Glutamatergic neuron (in vitro differentiated cells): Measurements from ENCODE around the gene DYNC1H1. TPM values are rescaled to one million over a fixed set of nuclear protein-coding genes. Genes with fewer than 3 reads are reported as not detected.

Experiments used
- DNase-seq: peaks from one replicate; pipeline ENCODE4 v3.0.0; 2022
- H3K27ac Mint-ChIP-seq: one replicate; pipeline ENCODE4 v1.8.0; 2020; ENCODE audit warnings: mild to moderate bottlenecking, mixed read lengths, inconsistent platforms; ENCODE audit not compliant: unreplicated experiment
- H3K27me3 Mint-ChIP-seq: one replicate; pipeline ENCODE4 v1.8.0; 2020; ENCODE audit warnings: mild to moderate bottlenecking, moderate library complexity, mixed read lengths, inconsistent platforms; ENCODE audit not compliant: unreplicated experiment
- H3K36me3 Mint-ChIP-seq: one replicate; pipeline ENCODE4 v1.8.0; 2020; ENCODE audit warnings: mild to moderate bottlenecking, mixed read lengths, inconsistent platforms; ENCODE audit not compliant: unreplicated experiment
- H3K4me1 Mint-ChIP-seq: one replicate; pipeline ENCODE4 v1.8.0; 2020; ENCODE audit warnings: mild to moderate bottlenecking, low read depth, mixed read lengths, inconsistent platforms; ENCODE audit not compliant: unreplicated experiment
- H3K4me3 Mint-ChIP-seq: one replicate; pipeline ENCODE4 v1.8.0; 2020; ENCODE audit warnings: mild to moderate bottlenecking, mixed read lengths, inconsistent platforms; ENCODE audit not compliant: unreplicated experiment
- H3K9me3 Mint-ChIP-seq: one replicate; pipeline ENCODE4 v1.8.0; 2020; ENCODE audit warnings: mild to moderate bottlenecking, moderate library complexity, mixed read lengths, inconsistent platforms; ENCODE audit not compliant: unreplicated experiment
- CTCF ChIP-seq: fragments of 200-600 bp; sonication (generic); IDR thresholded peaks from one replicate; pipeline ENCODE4 v1.5.0; 2021; ENCODE audit not compliant: partially characterized antibody, unreplicated experiment
- total RNA-seq: library from RNA; stranded (reverse); fragmentation: NEBNext Ultra II Directional; extraction: Animal tissue kit (Norgen Biotek cat#: 25700); gene quantifications from one replicate; pipeline ENCODE4 v1.2.1, GENCODE V29; 2021; ENCODE audit not compliant: unreplicated experiment

Gene DYNC1H1
- total RNA-seq, 1 donor from 2014 or later: 2,051 TPM

- Mint-ChIP-seq H3K4me3 (no peak overlapping the region), H3K36me3 (peaks cover 7% of the 10 kb centered on the region), H3K9me3 (no peaks in the 10 kb centered on the region), H3K27ac (no peak overlapping the region), H3K4me1 (peaks cover 18% of the 10 kb centered on the region), H3K27me3 (peaks cover 3% of the 10 kb centered on the region)
- TF ChIP-seq CTCF: no peak
- no peak for DNase-seq
Observed at GRCh38 chr14:102097441-102098135, 133.2 kb downstream of the DYNC1H1 start.

- TF ChIP-seq CTCF: no peak
- DNase-seq: no peak
- H3K36me3 Mint-ChIP-seq: peaks cover 7% of the 10 kb centered on the region
- no peaks in the 10 kb centered on the region for H3K4me1 Mint-ChIP-seq
- H3K4me3 Mint-ChIP-seq: no peak overlapping the region
- no peak overlapping the region for H3K27ac Mint-ChIP-seq
- H3K9me3 Mint-ChIP-seq: peaks cover 1% of the 10 kb centered on the region
- H3K27me3 Mint-ChIP-seq: peaks cover 7% of the 10 kb centered on the region
Observed at GRCh38 chr14:102103062-102103695, 138.8 kb downstream of the DYNC1H1 start.

- Mint-ChIP-seq H3K4me3 (peak overlapping the region; percentile 11), H3K36me3 (peaks cover 13% of the 10 kb centered on the region), H3K27me3 (peaks cover 7% of the 10 kb centered on the region), H3K4me1 (no peaks in the 10 kb centered on the region), H3K9me3 (peaks cover 1% of the 10 kb centered on the region), H3K27ac (no peak overlapping the region)
- TF ChIP-seq CTCF: no peak
- no peak for DNase-seq
Observed at GRCh38 chr14:102105369-102105768, 141.0 kb downstream of the DYNC1H1 start.

Other genes starting within 250 kb of the DYNC1H1 start
- gene PPP2R5C, start 202.9 kb upstream of the DYNC1H1 start, total RNA-seq: 116 TPM
- 610 TPM for gene HSP90AA1, start 122.5 kb downstream of the DYNC1H1 start, total RNA-seq
- gene WDR20, start 175.3 kb downstream of the DYNC1H1 start, total RNA-seq: 38.1 TPM